NCI-H2171 (cell line): ENCODE results near the gene SEMA6A.

Source experiments
- DNase-seq: peaks from one replicate; lab custom pipeline; 2025; lab: John Stamatoyannopoulos, UW

SEMA6A gene

DNA sequence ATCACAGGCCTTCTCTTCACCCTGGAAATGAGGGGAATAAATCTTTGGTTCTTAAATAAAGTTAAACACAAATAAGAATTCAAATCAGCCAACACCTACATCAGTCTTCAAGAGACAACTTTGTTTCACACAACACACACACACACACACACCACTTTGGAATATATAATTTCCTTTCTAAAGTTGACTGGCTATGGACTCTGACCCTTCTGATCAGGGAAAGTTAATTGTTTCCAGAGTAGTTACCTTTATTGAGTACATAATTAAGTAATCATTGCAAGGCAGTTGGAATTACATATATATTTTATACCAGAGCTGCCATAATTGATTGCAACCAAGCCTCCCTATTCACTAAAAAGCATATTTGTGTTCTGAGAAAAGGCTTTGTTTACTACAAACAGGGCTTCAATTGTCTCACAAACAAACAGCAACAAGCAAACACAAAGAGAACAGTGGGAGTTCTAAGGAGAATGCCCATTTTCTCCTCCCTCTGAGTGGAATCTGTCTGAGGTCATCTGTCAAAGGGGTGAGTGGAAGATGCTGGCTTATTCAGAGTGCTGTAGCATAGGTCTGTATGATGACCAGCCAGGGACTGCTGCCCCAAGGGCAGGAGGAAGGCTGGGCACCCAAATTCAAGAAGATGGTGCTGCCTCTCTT is 136.6 kb downstream of the SEMA6A start:
- no peak for DNase-seq

DNA sequence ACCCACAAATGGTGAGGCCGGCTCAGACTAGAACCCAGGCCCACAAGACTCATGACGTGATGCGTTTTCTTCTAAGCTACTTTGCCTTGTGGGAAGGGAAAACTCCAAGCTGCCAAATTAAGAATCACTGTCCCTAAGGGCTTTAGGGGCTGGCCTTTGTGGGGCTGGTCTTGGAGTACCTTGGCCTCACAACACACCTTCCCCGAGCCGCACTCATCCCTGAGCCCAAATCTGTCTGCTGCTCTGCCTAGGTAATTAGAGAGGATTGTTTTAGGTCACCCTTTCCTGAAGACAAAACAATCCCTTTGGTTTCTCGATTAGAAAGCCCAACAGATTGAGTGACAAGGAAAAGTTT is 137.3 kb downstream of the SEMA6A start:
- no peak for DNase-seq

- no peak for DNase-seq
Measured at GRCh38 chr5:116436674-116437350, 137.8 kb downstream of the SEMA6A start.

GRCh38 chr5:116428966-116429365 is 145.7 kb downstream of the SEMA6A start:
- no peak for DNase-seq

DNA sequence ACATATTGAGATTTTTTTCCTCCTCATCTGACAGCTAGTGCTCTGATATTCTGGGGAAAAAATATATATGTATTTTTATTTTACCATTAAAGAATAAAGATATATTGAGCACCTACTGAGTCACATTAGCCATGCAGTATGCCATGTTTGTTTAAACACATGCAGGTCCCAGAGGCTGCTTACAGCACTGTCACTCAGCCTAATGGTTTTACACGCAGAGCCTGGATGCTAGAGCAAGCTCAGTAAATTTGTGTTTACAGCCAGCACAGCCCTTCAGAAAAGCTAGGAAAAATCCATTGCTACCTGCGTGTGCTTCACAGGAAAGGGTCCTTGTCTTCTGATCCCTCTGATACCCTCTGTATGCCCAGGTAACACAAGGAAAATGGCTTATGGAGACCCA is 146.2 kb downstream of the SEMA6A start:
- DNase-seq, result no peak

GRCh38 chr5:116424951-116425350 is 149.7 kb downstream of the SEMA6A start:
- DNase-seq, result no peak

DNA sequence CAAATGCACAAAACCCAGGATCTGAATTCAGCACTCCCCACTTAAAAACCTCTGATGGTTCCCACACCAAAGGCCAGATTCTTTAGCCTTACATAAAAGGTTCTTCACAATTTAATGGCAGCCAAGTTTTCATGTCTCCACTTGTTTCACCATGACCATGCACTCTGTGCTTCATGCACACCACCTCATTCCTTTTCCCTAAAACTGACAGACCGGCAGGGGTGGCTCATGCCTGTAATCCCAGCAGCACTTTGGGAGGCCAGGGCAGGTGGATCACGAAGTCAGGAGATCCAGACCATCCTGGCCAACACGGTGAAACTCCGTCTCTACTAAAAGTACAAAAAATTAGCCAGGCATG is 150.4 kb downstream of the SEMA6A start:
- DNase-seq, result no peak

DNA sequence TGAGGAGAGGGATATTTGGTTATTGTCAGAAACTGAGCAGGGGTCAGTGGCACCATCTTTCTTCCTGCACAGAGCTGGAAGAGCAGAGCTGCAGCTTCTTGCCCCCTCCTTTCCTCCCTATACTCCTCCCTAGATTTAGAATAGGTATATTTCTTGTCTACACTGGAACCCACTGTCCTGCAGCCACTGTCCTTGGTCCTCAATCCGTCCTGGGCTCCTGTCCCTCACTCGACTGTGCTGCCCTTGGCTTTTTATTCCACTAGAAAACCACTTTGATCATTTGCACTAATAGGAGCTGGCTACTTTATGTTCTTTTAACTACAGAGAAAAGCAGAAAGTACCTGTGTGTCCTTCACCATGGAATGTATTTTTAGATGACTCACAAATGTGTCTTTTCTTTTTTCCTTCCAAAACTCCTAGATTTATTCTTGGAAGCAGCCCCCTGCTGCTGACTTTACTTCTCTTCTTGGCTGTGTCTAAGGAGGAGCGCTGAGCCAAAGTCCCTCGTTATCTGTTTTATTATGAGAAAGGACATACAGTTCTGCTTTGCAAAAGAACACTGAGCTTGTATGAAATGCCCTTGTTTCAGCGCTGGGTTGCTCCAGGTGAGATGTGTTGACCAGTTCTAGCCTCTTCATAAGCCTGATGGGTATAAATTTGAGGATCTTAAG is 150.9 kb downstream of the SEMA6A start:
- DNase-seq, result no peak

DNA sequence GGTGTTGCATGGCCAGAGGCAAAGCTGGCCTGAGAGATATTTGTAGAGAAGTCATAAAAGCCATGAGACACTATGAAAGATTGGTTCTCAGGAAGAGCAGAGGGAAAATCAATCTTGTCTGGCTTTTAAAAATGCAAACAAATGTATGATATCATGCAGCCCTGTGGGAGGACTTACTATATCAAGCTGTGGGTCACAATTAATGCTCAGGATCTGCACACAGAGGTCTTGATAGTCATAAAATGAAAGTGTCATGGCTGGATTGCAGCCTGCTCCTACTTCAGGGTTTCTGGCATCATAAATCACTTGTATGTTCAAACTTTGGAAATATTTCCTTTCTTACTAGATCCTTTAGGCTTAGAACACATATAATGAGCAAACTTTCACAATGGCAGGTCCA is 151.5 kb downstream of the SEMA6A start:
- DNase-seq, result no peak

DNA sequence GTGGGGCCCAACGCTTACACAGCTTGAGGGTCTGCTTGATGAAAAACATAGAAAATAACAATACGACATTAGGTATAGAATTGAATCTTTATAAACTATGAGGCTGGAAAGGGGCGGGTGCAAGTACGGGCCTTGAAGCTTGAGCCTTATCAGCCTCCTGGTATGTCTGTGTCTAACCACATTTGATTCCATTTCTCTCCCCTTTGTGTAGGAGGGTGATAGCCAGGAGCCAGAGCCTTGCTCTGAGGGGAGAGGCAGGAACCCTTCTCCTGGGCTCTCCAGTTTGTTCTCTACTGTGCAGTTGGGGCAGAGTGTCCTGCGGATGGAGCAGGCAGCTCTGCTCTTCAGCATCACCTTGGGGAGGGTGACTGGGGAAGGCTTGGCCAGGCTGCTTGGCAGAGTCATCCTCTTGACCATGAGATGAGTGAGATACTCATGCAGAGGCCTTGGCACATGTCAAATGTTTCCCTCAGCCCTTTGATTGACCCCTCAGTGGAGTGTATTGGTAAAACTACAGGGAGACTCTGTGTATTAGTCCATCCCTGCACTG is 153.5 kb downstream of the SEMA6A start:
- DNase-seq, result no peak

GRCh38 chr5:116420540-116420939 is 154.1 kb downstream of the SEMA6A start:
- DNase-seq, result no peak

DNA sequence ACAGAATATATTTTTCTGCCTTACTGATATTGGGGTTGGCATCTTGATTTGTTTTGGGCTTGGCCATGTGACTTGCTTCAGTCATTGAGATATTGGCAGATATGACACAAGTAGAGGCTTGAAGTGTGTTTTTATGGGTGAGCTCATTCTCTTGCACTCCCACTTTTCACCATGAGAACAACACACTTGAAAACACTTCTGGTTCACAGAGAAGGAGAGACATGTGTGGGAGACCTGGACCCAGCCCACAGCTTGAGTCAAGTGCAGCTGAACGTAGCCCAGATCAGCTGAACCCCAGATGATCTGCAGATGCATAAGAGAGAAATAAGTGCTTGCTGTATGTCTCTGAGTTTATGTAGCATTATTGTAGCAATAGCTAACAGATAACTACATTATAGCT is 155.4 kb downstream of the SEMA6A start:
- DNase-seq, result no peak

- no peak for DNase-seq
Measured at GRCh38 chr5:116418774-116419173, 155.8 kb downstream of the SEMA6A start.

DNA sequence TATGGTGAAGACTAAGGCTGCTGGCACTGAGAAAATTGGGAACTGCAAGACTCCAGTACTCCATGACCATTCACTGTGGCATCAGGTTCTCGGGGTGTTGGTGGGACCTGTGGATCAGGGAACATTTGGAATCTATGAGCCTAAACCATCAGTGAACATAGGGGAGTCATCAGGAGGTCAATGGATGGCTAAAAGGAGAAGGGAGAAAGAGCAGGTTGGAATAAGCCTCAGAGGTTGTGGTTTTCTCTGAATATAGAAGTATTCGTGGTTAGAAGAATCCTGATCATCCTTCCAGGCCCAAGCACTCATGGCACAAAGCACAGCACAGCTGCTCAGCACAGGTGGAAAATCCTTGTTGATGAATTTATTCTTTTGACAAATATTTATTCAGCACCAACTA is 156.6 kb downstream of the SEMA6A start:
- DNase-seq, result no peak

DNA sequence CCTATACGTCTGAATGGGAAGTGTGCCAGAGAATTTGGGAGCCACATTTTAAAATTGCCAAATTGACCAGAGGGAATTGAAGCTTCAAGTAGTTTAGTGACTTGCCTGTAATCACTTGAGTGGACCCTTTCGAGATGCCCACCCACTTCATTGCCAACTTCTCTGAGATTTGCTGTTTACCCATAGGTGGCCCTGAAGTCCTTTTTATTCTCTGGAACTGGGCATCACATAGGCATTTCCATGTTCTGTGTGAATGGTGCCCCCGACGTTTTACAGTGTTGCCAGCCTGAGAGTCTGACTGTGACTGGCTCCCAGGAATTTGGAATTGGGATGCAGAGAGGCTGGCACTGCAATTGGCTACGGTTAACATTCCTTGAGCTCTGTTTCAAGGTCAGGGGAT is 158.6 kb downstream of the SEMA6A start:
- no peak for DNase-seq

- no peak for DNase-seq
Measured at GRCh38 chr5:116415182-116415581, 159.4 kb downstream of the SEMA6A start.

DNA sequence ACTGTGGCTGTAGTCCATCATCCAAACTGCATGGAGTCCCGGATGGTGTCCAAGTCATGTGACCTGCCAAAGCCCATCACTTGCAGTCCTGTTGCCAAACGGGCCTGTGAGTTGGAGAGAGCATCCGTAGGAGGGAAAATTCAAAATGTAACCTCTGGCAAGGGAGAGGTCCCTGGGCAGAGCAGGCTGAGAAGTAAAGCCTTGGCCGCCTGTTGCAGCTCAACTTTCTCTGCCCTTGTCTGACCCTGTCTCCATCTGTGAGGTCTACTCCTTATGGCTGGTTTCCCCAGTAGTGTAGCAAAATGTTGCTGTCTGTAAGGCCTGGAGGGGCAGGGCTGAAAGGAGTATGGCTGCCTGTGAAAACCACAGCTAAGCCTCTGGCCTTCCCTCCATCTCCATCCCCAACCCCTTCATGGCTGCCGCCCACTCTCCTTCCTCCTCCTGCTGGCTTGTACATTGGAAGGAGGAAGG is 163.5 kb downstream of the SEMA6A start:
- DNase-seq, result no peak

DNA sequence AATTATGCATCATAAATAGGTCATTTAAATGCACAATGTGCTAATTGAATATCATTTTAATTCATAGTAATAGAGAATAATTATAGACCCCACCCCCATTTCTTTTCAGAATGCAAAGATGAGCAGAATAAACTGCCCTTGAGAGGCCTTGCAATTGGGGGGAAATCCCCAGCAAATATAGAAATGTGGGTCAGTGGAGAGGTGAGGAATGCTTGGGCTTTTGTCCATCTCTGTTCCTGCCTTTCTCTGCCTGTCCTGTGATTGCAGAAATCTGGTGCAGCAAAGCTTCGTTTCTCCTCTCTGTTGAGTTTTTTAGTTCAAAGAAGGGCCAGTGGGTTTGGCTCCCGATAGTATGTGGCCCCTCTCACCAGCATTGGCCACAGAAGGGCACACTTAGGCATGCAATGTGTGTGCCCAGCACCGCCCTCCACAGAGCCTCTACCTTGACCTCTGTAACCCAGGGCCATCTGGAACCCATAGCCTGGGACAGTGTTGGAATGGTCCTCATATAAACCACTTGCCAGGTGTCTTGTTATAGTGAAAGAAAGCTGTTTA is 164.2 kb downstream of the SEMA6A start:
- DNase-seq, result no peak

DNA sequence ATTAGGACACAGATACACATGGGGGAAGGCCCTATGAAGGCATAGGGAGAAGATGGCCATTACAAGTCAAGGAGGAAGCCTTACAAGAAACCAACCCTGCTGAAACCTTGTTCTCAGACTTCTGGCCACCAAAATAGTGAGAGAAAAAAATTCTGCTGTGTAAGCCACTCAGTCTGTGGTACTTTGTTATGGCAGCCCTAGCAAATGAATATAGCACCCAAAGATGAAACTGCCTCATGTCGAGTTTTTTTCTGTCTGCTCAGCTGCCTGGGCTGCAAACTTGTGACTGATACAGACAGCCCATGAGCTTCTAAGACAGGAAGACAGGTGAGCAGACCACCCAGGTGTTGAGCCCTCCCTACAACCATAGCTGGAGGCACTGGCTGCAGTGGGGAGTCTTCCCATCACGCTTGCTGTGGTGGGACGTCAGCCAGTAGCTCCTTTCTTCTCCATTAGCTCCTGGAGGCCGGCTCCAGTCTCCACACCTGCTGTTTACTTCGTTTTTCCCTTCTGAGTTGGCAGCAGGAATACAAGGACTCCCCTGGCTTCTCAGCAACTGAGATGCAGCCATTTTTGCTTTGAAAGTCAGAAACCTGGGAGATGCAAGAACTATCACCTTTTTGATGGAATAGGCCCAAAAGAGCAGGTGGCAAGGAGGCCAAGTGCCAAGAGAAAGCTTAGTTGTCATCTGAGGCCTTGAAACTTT is 164.9 kb downstream of the SEMA6A start:
- no peak for DNase-seq

DNA sequence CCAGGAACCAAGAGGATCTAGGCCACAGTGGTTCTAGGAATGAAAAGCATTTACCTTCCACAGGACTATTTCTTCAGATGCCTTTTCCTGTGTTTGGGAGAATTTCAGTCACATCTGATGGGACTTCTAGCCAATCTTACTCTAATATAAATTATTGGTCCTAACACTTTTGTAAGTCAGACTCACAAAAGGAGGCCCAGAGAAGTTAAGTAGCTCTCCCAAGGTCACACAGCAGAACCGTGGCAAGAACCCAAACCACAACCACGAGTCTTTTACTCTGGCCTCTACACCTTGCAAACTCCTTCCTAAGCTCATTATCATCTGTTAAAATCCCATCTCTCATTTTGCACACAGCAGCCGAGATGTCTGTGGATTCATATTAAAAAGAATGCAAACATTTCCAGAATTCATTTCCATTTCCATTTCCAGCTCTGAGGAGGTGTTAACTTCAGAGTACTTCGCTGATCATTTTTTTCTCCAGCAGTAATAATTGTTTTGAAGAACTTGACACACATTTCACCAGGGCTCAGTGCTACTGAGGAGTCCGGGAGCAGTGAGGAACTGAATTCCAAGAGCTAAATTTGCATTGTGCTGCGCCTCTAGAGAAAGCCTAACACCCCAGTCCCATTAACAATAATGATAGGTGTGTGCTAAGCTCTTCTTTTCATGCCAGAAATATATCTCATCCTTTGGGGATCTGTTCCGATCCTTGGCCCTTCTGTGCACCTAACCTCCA is 168.1 kb downstream of the SEMA6A start:
- DNase-seq, result no peak

DNA sequence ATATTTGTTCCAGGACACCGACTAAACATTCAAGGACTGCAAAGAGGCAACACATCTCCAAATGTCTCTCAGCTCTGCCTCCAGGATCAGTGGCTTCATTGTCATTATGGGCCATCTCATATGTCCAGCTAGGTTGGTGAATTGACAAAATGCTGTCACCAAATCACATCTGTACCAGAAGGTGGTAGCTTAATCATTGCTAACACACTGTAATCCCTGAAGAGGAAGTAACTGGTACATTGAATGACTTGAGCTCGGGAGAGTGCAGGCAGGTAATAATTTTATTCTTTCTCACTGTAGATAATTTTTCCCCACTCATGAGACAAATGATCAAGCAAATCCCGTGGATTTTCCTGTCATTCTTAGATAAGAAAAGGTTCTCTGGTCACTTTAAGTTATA is 169.8 kb downstream of the SEMA6A start:
- DNase-seq, result no peak

DNA sequence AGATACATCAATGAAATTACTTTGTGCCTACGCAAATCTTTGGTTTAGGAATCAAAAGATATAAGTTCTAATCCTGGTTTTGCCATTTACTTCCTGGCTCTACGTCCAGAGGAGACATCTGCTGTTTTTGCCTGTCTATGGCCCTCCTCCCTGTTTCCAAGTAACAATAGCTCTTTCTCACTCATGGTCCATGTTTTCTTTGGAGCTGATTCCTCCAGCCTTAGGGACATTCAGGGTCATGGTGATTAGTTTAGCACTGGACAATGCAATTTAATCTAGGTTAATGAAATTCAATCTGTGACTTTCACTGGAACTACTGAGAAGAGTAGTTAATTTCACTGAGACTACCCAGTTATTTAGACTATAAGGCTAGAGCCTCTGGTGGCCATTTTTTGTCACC is 170.6 kb downstream of the SEMA6A start:
- no peak for DNase-seq
